ENCODE data around the gene RABAC1.

DNA sequence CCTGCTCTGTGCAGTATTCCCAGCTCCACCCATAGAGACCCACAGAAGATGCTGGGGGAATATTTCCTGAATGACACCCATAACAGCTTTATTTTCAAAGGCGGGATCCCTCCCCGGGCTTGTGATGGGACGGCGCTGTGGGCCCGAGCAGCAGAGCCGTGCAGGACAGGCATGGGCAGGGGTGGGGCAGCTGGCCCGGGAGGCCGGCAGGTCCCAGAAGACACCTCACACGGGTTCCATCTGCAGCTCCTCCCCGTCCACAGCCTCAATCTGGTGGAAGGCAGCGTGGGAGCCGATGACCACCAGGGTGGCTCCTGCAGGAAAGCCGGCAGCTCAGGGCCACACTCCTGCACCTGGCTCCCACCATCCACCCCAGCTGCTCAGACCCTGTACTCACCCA lies 2.5 kb downstream of the RABAC1 start:
- TF ChIP-seq RARB (CRISPR knock-in tag; IDR thresholded peaks at IDR 0.05) (no peak), ZC3H10 (CRISPR knock-in tag; IDR thresholded peaks at IDR 0.05) (no peak), ARNTL (CRISPR knock-in tag; IDR thresholded peaks at IDR 0.05; ENCODE audit: borderline replicate concordance, low read depth) (no peak), ZFP3 (CRISPR knock-in tag; IDR thresholded peaks at IDR 0.05) (no peak), ZFP30 (CRISPR knock-in tag; IDR thresholded peaks at IDR 0.05) (no peak)
- TF ChIP-seq, protein P1, sequence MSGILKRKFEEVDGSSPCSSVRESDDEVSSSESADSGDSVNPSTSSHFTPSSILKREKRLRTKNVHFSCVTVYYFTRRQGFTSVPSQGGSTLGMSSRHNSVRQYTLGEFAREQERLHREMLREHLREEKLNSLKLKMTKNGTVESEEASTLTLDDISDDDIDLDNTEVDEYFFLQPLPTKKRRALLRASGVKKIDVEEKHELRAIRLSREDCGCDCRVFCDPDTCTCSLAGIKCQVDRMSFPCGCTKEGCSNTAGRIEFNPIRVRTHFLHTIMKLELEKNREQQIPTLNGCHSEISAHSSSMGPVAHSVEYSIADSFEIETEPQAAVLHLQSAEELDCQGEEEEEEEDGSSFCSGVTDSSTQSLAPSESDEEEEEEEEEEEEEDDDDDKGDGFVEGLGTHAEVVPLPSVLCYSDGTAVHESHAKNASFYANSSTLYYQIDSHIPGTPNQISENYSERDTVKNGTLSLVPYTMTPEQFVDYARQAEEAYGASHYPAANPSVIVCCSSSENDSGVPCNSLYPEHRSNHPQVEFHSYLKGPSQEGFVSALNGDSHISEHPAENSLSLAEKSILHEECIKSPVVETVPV (CRISPR knock-in tag; IDR thresholded peaks at IDR 0.05), result no peak
- TF ChIP-seq, protein P2, sequence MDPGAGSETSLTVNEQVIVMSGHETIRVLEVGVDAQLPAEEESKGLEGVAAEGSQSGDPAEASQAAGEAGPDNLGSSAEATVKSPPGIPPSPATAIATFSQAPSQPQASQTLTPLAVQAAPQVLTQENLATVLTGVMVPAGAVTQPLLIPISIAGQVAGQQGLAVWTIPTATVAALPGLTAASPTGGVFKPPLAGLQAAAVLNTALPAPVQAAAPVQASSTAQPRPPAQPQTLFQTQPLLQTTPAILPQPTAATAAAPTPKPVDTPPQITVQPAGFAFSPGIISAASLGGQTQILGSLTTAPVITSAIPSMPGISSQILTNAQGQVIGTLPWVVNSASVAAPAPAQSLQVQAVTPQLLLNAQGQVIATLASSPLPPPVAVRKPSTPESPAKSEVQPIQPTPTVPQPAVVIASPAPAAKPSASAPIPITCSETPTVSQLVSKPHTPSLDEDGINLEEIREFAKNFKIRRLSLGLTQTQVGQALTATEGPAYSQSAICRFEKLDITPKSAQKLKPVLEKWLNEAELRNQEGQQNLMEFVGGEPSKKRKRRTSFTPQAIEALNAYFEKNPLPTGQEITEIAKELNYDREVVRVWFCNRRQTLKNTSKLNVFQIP (CRISPR knock-in tag; IDR thresholded peaks at IDR 0.05; ENCODE audit: borderline replicate concordance, low read depth), result no peak

Measured in SK-N-SH treated with all-trans-retinoic acid at 6 μM for 48 hours (cell line).